ENCODE data around the gene ADARB2.

- TF ChIP-seq MAX (IDR thresholded peaks at IDR 0.05; ENCODE audit: low read depth) (no peak), CTCF (IDR thresholded peaks at IDR 0.05) (no peak), FOSL2 (IDR thresholded peaks at IDR 0.05; ENCODE audit: borderline replicate concordance, low read depth) (no peak), EZH2phosphoT487 (IDR thresholded peaks at IDR 0.05; ENCODE audit: borderline replicate concordance, low read depth) (no peak), EP300 (IDR thresholded peaks at IDR 0.05; ENCODE audit: borderline replicate concordance in 1 of 2, low read depth in 1 of 2, low read length in 1 of 2) (no peak), CHD2 (IDR thresholded peaks at IDR 0.05; ENCODE audit: low read length, partially characterized antibody) (no peak), USF1 (IDR thresholded peaks at IDR 0.05; ENCODE audit: borderline replicate concordance, low read depth) (no peak), YY1 (IDR thresholded peaks at IDR 0.05; ENCODE audit: low read depth) (no peak), TAF1 (IDR thresholded peaks at IDR 0.05; ENCODE audit: borderline replicate concordance, low read depth, low read length) (no peak), GABPA (IDR thresholded peaks at IDR 0.05; ENCODE audit: low read depth) (no peak), SIN3A (IDR thresholded peaks at IDR 0.05; ENCODE audit: borderline replicate concordance, low read depth, low read length) (no peak)
These were observed 582.6 kb downstream of the ADARB2 start for GRCh38 chr10:1154531-1155295.
